ENCODE data around the gene FNIP1. TPM values are rescaled to one million over a fixed set of nuclear protein-coding genes. Genes with fewer than 3 reads are reported as not detected.
"Not testable (repeated sequence)": the region's sequence is repeated elsewhere in the genome, so short reads cannot be mapped to it uniquely, and the experiment has no call there.

The FNIP1 gene
- total RNA-seq: 10 to 100 TPM; 40.7 to 75.0 (median 62.8) TPM

DNA sequence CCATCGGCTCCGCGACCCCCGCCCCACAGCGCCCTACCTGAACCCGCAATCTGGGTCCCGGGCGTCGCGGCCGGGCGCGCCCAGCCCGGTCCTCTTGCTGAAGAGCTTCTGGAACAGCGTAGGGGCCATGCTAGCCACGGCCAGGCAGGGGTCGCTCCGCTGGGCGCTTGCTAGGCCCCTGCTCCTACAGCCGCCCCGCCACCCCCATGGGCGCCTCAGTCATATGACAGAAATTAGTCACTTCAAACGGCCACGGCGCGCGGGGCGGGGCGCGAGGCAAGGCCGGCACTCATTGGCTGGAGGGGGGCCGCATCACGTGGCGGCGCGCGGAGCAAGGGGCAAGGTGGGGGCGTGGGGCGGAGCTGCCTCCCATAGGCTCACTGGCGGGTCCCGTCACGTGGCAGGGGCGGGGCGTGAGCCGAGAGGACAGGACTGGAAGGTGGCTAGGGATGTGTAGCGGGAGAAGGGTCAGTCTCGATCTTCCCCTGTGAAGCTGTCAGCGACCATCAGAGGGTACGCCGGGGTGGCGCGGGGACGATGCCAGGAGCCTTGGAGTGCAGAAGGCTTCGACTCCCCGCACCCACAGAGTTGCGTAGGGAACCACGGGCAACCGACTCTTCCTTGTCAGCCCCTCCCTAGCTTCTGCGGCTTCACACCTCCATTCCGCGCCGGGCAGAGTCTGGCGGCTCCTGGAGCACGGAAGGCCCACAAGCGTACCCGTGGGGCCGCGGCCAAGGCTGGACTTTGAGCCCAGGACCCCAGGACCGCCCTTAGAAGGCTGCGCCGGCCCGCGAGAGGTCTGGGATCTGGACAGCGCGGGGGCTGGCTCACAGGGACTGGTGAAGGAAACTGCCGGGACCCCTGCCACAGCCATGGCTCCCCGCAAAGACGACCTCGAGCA lies at the start of gene FNIP1:
FNIP1 (minus strand) TSS at position 225 of the 901 bp plus-strand sequence; CDS start at position 129, 96 bp downstream.
- H3K36me3 ChIP-seq: no peaks in the 10 kb centered on the region
- peaks cover 0 to 49% (median 11%) of the 10 kb centered on the region in 3 donors for H3K4me1 ChIP-seq
- no peaks in the 10 kb centered on the region for H3K9me3 ChIP-seq
- TF ChIP-seq POLR2A (IDR thresholded peaks at IDR 0.05) (peak; percentile 88 to 92), CTCF (IDR thresholded peaks at IDR 0.05) (peak in 1 of 4 experiments; percentile 18), EP300 (IDR thresholded peaks at IDR 0.05) (peak; percentile 4), POLR2AphosphoS5 (IDR thresholded peaks at IDR 0.05) (peak; percentile 95)
- peak within 1 kb of the TSS; percentile 96 to 100 (median 98) for H3K27ac ChIP-seq
- peak within 1 kb of the TSS; percentile 80 to 100 for H3K4me3 ChIP-seq
- peak; percentile 97 for ATAC-seq
- 0% methylated on average over 5 of the region's 79 CpGs; no CpG with 5 or more reads in 1 of the 2 donors for WGBS, 2 donors (ENCODE audit: low coverage in 1 of 2)
- H3K27me3 ChIP-seq: no peaks in the 10 kb centered on the region

DNA sequence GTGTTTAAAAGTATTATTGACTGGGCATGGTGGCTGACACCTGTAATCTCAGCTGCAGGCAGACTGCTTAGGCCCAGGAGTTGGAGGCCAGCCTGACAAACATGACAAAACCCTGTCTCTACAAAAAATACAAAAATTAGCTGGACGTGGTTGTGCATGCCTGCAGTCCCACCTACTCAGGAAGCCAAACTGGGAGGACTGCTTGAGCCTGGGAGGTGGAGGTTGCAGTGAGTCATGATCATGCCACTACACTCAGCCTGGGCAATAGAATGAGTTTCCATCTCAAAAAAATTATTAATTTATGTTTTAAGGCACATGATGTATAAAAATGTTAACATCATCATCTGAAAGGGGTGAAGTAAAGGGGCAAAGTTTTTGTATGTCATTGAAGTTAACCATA lies 49.7 kb upstream of the FNIP1 start:
- Histone ChIP-seq H3K36me3 (no peaks in the 10 kb centered on the region), H3K4me3 (no peak overlapping the region), H3K4me1 (no peaks in the 10 kb centered on the region), H3K27ac (no peak overlapping the region), H3K9me3 (peaks cover 0 to 32% (median 2%) of the 10 kb centered on the region in 3 donors), H3K27me3 (no peaks in the 10 kb centered on the region)
- ATAC-seq: no peak
- TF ChIP-seq CTCF (IDR thresholded peaks at IDR 0.05) (no peak), EP300 (IDR thresholded peaks at IDR 0.05) (no peak), POLR2AphosphoS5 (IDR thresholded peaks at IDR 0.05) (no peak), POLR2A (IDR thresholded peaks at IDR 0.05) (no peak)
- WGBS, 2 donors (ENCODE audit: low coverage in 1 of 2): 60 to 80% methylated on average over 1 of the region's 1 CpG

GRCh38 chr5:131845828-131846227 lies 49.0 kb upstream of the FNIP1 start:
- no peak for ATAC-seq
- H3K36me3 ChIP-seq: no peaks in the 10 kb centered on the region
- TF ChIP-seq POLR2AphosphoS5 (IDR thresholded peaks at IDR 0.05) (no peak), POLR2A (IDR thresholded peaks at IDR 0.05) (no peak), EP300 (IDR thresholded peaks at IDR 0.05) (no peak), CTCF (IDR thresholded peaks at IDR 0.05) (no peak)

GRCh38 chr5:131842971-131843370 lies 46.2 kb upstream of the FNIP1 start:
- 88% methylated on average over 1 of the region's 1 CpG for WGBS, 2 donors (ENCODE audit: low coverage in 1 of 2)
- H3K9me3 ChIP-seq: peaks cover 0 to 25% (median 2%) of the 10 kb centered on the region in 3 donors
- H3K36me3 ChIP-seq, H3K27ac ChIP-seq, ATAC-seq, H3K4me1 ChIP-seq, H3K4me3 ChIP-seq, H3K27me3 ChIP-seq: not testable (repeated sequence)

More at GRCh38 chr5:131845828-131846227, 49.0 kb upstream of the FNIP1 start:
- Histone ChIP-seq H3K9me3 (peaks cover 0 to 32% (median 2%) of the 10 kb centered on the region in 3 donors), H3K27me3 (no peaks in the 10 kb centered on the region), H3K4me3 (no peak overlapping the region), H3K27ac (no peak overlapping the region), H3K4me1 (no peaks in the 10 kb centered on the region)

DNA sequence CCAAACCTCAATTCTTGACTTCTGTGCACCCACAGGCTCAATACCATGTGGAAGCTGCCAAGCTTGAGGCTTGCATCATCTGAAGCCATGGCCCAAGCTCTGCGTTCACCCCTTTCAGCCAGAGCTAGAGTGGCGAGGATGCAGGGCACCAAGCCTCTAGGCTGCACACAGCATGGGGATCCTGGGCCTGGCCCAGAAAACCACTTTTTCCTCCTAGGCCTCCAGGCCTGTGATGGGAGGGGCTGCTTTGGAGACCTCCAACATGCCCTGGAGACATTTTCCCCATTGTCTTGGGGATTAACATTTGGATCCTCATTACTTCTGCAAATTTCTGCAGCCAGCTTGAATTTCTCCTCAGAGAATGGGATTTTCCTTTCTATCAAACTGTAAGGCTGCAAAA lies 35.9 kb upstream of the FNIP1 start:
- not testable (repeated sequence) for H3K27ac ChIP-seq, H3K4me3 ChIP-seq, ATAC-seq, H3K4me1 ChIP-seq, H3K9me3 ChIP-seq, H3K36me3 ChIP-seq, H3K27me3 ChIP-seq
- WGBS, 2 donors (ENCODE audit: low coverage in 1 of 2): no CpG with 5 or more reads among the region's 2 CpGs
